Myocyte (in vitro differentiated cells): Measurements from ENCODE around the gene HRK. TPM values are rescaled to one million over a fixed set of nuclear protein-coding genes. Genes with fewer than 3 reads are reported as not detected.

Experiments used
- DNase-seq: peaks from one replicate; pipeline ENCODE4 v3.0.0-alpha.2; 2012; ENCODE audit warnings: low read depth
- total RNA-seq: library from RNA; depleted of rRNA; stranded (reverse); fragments of >200 nt; gene quantifications from 2 replicates; pipeline ENCODE4 v1.2.3, GENCODE V29; 2014

The HRK gene
- total RNA-seq, 1 donor from 2014 or later = not detected

- DNase-seq = no peak
Measured at GRCh38 chr12:116870306-116870705, 10.9 kb downstream of the HRK start.

GRCh38 chr12:116867523-116867922 is 13.7 kb downstream of the HRK start:
- DNase-seq = no peak

DNA sequence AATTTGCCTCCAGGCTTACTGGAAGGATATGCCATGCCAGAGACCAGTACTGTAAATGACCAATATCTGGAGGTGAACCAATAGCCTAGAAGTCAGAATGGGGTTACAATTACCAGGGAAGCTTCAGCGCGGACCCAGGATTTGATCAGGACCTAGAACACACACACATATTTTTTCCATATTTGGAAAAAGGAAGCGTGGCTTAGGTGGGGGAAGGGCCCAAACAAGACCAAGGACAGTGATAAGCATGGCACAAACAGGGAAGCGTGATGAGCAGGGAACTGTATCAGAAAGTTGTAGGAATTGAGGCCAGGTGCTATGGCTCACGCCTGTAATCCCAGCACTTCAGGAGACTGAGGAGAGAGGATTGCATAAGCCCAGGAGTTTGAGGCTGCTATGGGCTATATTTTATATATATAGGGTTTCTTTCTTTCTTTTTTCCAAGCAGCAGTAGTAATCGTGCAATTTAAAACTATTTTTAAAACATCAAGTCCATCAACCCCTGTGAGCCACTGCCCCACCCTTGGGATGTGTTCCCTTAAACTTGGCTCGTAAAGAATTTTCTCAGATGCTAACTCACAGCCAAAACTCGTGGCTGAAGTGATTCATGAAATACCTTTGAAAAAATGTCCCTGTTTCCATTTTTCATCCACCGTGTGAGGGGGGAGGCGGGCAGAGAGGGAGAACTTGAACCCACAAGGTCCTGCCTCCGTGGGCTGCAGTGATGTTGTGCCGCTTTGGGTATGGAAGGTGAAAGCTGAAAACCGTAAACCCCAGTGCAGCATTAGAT is 16.7 kb downstream of the HRK start:
- peak; percentile 52 for DNase-seq

DNA sequence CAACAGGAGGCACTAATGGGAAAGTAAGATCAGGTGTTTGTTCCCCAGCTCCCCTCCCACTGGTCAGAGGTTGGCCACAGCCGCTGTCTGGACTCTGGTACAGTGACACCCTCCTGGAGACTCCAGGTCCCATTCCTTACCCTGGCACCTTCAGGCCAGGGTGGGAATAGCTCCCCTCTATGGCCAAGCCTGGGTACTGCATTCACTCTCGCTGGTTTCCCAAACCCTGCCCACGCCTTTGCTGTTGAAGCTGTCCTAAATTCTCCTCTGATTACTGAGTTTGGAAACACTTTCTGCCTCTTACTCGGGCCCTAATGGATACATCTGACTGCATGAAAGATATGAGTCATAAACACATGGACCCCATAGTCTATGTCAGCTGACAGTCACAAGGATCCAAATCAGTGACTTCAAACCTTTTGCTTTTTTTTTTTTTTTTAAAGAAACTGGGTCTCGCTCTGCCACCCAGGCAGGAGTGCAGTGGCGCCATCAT is 17.9 kb downstream of the HRK start:
- DNase-seq = no peak

- no peak for DNase-seq
Measured at GRCh38 chr12:116862167-116862566, 19.1 kb downstream of the HRK start.

DNA sequence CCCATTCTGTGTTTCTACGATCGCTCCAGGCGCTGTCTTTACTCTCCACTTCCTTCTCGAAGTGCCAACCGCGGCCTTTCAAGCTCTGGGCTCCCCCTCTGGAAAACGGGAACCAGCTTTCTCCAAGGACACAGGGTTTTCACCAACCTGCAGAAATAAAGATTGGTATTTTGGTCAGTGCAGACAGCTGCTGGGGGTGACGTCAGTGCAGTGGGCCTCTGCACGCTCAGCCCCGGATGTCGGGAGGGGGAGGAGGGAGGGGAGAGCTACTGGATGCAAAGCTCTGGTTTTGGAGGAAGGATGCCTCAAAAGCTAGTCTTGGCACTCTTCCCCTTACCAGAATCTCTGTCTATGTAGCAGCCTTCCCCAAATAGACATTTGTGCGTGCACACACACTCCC is 19.9 kb downstream of the HRK start:
- peak; percentile 82 for DNase-seq

GRCh38 chr12:116860263-116860662 is 21.0 kb downstream of the HRK start:
- no peak for DNase-seq

GRCh38 chr12:116859079-116859478 is 22.2 kb downstream of the HRK start:
- no peak for DNase-seq

DNA sequence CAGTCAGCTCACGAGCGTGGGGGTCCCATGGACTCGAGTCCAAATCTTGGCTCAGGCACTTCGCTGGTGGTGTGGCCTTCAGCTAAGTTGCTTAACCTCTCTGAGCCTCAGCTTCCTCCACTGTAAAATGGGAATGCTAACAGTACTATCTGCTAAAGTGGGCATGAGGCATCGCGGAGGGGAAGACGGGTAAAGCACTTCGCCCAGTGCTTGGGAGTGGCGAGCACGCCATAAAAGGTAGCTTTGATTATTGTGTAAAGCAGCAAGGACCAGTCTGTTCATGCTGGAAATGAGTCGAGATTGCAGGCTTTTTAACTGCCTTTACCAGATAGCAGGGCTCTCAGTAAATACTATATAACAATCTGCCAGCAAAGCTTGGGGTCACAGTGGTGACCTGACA is 24.5 kb downstream of the HRK start:
- no peak for DNase-seq

DNA sequence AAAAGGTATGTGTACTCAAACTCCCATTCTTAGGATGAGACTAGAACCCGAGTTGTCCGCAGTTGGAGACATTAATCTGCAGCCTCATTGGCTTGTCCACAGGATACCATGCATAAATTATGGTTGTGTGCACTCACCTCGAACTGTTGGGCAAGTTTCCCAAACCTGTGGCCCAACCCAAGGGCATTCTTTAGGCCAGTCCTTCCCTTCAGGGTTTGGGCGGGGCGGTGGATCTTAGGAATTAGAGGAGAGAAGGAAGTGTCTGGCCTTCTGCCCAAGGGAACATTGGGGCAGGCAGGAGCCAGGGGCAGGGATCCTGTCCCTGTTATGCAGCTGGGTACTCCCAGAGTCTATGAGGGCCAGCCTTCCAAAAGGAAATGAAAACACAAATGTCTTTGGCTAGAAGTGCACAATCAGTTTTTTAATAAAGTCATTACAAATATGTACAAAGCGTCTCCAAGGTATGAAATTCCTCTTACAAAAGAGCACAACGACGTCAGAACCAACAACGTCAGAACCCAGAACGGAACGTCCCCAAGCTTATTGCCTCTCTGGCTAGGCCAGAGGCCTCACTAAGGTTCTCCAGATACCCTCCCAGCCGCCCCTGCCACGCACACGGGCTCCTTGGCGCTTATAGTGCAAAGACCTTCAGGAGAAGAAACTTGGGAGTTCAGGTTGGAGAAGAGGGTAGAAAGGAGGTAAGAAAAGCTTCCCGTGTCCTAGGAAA is 25.3 kb downstream of the HRK start:
- no peak for DNase-seq

GRCh38 chr12:116853507-116853906 is 27.7 kb downstream of the HRK start:
- DNase-seq = no peak

GRCh38 chr12:116852303-116852702 is 28.9 kb downstream of the HRK start:
- no peak for DNase-seq

- DNase-seq = no peak
Measured at GRCh38 chr12:116849216-116849615, 32.0 kb downstream of the HRK start.

DNA sequence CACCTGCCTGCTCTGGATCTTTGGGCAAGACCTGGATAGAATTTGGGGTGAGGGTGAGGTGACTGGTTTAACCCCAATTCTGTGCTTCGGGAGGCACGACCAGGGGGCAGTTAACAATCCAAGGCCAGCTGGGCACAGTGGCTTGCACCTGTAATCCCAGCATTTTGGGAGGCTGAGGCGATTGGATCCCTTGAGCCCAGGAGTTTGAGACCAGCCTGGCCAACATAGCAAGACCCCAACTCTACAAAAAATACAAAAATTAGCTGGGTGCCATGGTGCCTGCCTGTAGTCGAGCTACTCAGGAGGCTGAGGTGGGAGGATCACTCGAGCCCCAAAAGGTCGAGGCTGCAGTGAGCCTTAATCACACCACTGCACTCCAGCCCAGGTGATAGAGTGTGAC is 38.2 kb downstream of the HRK start:
- no peak for DNase-seq

GRCh38 chr12:116839287-116839830 is 41.9 kb downstream of the HRK start:
- no peak for DNase-seq

DNA sequence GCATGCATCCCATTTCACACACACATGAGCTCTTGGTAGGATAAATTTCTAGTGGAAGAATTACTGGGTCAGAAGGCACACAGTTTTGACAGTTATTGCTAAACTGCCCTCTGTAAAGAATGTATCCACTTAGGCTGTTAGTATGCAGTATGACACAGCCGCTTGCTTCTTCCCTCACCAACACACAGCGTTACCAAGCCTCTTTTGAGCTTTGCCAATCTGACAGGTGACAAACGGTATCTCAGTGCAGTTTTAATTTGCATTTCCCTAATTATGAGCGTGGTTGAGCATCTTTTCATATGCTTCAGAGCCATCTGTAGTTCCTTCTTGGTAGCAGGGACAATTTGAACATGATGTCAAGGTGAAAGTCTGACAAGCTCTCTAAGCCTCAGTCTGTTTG is 42.9 kb downstream of the HRK start:
- DNase-seq = no peak

DNA sequence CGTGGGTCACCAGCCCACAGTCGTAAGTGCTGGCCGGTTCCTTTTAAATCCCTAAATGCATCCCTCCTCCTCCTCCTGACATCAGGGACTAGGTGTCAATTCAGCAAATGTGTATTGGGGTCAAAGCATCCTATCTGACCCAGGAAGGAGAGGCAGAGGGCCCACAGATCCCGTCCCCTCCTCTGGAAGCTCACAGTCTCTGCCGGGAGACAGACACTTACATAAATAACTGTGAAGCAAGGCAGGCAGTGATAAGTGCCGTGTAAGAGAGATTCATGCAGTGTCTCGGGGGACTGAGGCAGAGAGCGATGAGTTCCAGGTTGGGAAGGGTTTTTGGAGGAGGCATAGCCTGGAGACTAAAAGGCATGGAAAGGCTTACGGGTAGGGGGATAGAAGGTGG is 44.1 kb downstream of the HRK start:
- no peak for DNase-seq

DNA sequence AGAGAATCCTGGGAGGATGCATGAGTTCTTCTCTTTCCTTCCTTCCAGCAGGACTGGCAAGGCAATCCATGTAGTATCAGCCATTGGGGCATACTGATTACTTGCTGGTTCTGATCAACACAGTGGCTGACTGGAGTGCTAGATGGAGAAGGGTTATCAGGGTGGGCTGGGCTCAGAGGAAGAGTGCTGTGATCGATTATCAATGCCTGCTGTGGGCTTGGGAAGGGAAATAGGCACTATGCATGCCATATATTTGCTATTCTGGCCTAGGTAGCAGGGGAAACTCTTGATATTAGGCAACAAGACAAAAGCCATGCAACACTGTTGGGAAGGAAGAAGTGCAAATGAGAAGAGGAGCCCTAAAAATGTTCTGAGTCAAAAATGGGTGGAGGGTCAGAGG is 45.8 kb downstream of the HRK start:
- DNase-seq = no peak

- DNase-seq = no peak
Measured at GRCh38 chr12:116833474-116833873, 47.8 kb downstream of the HRK start.

DNA sequence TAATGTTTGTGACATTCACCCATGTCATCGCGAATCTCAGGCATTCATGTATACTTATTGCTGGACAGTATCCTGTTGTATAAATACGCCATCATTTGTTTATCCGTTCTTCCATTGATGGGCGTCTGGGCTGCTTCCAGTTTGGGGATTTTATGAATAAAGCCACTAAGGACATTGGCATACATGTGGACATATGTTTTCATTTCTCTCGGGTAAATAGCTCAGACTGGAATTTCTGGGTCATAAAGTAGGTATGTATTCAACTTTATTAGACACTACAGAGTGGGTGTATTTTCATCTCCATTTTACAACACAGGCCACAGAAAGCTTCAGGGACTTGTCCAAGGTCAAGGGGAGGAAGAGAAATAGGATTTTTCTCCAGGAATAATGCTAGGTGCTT is 48.9 kb downstream of the HRK start:
- no peak for DNase-seq

DNA sequence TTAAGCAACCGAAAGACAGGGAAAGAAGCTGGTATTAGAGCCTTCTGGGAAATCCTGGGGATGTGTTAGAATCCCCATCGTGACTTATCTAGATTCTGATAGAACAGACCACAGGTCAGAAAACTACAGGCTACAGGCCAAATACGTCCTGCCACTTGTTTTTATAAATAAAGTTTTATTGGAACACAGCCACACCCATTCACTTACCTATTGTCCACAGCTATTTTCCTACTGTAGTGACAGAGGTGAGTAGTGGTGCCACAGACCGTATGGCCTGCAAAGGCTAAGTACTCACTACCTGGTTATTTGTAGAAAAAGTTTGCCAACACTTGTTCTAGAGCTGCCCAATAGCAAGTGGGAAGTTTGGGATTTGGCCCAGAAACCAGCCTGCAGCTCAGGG is 53.8 kb downstream of the HRK start:
- no peak for DNase-seq

- no peak for DNase-seq
Measured at GRCh38 chr12:116821291-116821690, 60.0 kb downstream of the HRK start.
